ENCODE results near the gene TIMM22. TPM values are rescaled to one million over a fixed set of nuclear protein-coding genes. Genes with fewer than 3 reads are reported as not detected.
A peak's percentile ranks its signal among the peaks of the same experiment; 100 is the strongest.
"Not testable (repeated sequence)": the region's sequence is repeated elsewhere in the genome, so short reads cannot be mapped to it uniquely, and the experiment has no call there.

TIMM22 gene
- total and polyA plus RNA-seq, 2 donors from 2014 or later: 14.6 to 17.3 TPM

GRCh38 chr17:1047177-1047878, 50.4 kb downstream of the TIMM22 start:
- H3K4me3 ChIP-seq (ENCODE audit: low read length in 3 of 3): no peak overlapping the region
- no peak for FAIRE-seq
- peaks cover 0 to 5% (median 0%) of the 10 kb centered on the region in 3 donors for H3K4me1 ChIP-seq (ENCODE audit: control insufficient read depth in 2 of 3, insufficient read depth in 2 of 3, low read depth in 1 of 3, low read length in 3 of 3)
- peak; percentile 29 to 77 (median 64) for DNase-seq
- no peaks in the 10 kb centered on the region for H3K9me3 ChIP-seq (ENCODE audit: control insufficient read depth in 2 of 3, insufficient read depth in 1 of 3, low read length in 3 of 3)
- peak overlapping the region; percentile 34 to 44 for H3K27ac ChIP-seq (ENCODE audit: low read depth in 2 of 2, low read length in 2 of 2)
- no peak overlapping the region for H3K9ac ChIP-seq (ENCODE audit: low read length in 3 of 3)
- H3K27me3 ChIP-seq (ENCODE audit: control insufficient read depth, insufficient read depth, low read length): no peaks in the 10 kb centered on the region
- H3K36me3 ChIP-seq (ENCODE audit: control insufficient read depth in 2 of 3, insufficient read depth in 3 of 3, low read length in 3 of 3): peaks cover 0 to 2% (median 0%) of the 10 kb centered on the region in 3 donors
- intact Hi-C loops (cut with DNase I): no loop called here
- TF ChIP-seq CTCF (IDR thresholded peaks at IDR 0.05; ENCODE audit: borderline replicate concordance, extremely low read depth, insufficient read depth): no peak

GRCh38 chr17:1047879-1048470, 51.0 kb downstream of the TIMM22 start:
- no peaks in the 10 kb centered on the region for H3K36me3 ChIP-seq (ENCODE audit: control insufficient read depth in 2 of 3, insufficient read depth in 3 of 3, low read length in 3 of 3)
- TF ChIP-seq CTCF (IDR thresholded peaks at IDR 0.05; ENCODE audit: borderline replicate concordance, extremely low read depth, insufficient read depth): no peak
- H3K4me3 ChIP-seq (ENCODE audit: low read length in 3 of 3): no peak overlapping the region
- H3K9me3 ChIP-seq (ENCODE audit: control insufficient read depth in 2 of 3, insufficient read depth in 1 of 3, low read length in 3 of 3): no peaks in the 10 kb centered on the region
- H3K9ac ChIP-seq (ENCODE audit: low read length in 3 of 3): no peak overlapping the region
- intact Hi-C loops (cut with DNase I): no loop called here
- DNase-seq (peak in 1 of 5 donors; percentile 43), FAIRE-seq (no peak)
- H3K27me3 ChIP-seq (ENCODE audit: control insufficient read depth, insufficient read depth, low read length): no peaks in the 10 kb centered on the region
- no peak overlapping the region for H3K27ac ChIP-seq (ENCODE audit: low read depth in 2 of 2, low read length in 2 of 2)
- peaks cover 0 to 5% (median 0%) of the 10 kb centered on the region in 3 donors for H3K4me1 ChIP-seq (ENCODE audit: control insufficient read depth in 2 of 3, insufficient read depth in 2 of 3, low read depth in 1 of 3, low read length in 3 of 3)

- intact Hi-C loops (cut with DNase I); H3K27ac ChIP-seq (ENCODE audit: low read depth in 2 of 2, low read length in 2 of 2); H3K4me3 ChIP-seq (ENCODE audit: low read length in 3 of 3); H3K27me3 ChIP-seq (ENCODE audit: control insufficient read depth, insufficient read depth, low read length); H3K9ac ChIP-seq (ENCODE audit: low read length in 3 of 3); H3K4me1 ChIP-seq (ENCODE audit: control insufficient read depth in 2 of 3, insufficient read depth in 2 of 3, low read depth in 1 of 3, low read length in 3 of 3); H3K9me3 ChIP-seq (ENCODE audit: control insufficient read depth in 2 of 3, insufficient read depth in 1 of 3, low read length in 3 of 3); FAIRE-seq; H3K36me3 ChIP-seq (ENCODE audit: control insufficient read depth in 2 of 3, insufficient read depth in 3 of 3, low read length in 3 of 3): not testable (repeated sequence)
- peak in 1 of 5 donors; percentile 47 for DNase-seq
Measured at GRCh38 chr17:1048516-1049115, 51.7 kb downstream of the TIMM22 start.

Data from kidney (tissue), 14 donors.